ENCODE data around the gene OR14J1.
"Not testable (repeated sequence)": the region's sequence is repeated elsewhere in the genome, so short reads cannot be mapped to it uniquely, and the experiment has no call there.

OR14J1 gene

DNA sequence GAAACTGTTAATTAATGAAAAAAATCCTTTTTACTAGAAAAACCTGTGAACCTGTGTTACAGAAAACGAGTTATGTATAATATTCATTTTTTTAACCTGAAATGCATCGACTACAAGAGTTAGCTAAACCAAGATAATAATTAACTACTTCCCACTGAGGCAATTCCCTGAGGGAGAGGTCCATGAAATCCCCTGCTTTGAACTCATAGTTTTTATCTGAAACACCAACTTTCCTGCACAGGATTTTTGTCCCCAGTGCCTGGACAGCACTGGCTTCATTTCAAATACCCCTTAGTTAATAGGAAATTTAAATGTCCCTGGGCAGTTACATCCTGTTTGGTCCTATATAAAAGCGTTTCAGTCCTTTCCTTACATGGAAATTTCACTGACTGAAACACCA is at the start of gene OR14J1:
Gene OR14J1 (plus strand): TSS at position 386 of the 400 bp plus-strand sequence. CDS start 4,989 bp downstream, outside the sequence.
- DNase-seq: no peak

DNA sequence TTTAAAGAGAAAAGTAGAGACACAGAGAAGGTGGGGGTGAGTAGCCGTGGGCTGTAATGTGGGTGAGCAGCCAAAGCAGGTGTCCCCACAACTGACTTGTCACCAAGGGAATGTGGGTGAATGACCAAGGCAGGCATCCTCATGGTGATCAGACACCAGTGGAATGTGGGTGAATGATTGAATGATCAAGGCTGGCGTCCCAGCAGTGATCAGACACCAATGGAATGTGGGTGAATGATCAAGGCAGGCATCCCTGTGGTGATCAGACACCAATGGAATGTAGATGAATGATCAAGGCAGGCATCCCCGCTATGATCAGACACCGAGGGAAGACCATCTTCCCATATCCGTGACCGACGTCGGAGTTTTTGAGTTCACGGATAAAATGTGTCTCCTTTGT is 49.8 kb upstream of the OR14J1 start:
- no peak for DNase-seq

DNA sequence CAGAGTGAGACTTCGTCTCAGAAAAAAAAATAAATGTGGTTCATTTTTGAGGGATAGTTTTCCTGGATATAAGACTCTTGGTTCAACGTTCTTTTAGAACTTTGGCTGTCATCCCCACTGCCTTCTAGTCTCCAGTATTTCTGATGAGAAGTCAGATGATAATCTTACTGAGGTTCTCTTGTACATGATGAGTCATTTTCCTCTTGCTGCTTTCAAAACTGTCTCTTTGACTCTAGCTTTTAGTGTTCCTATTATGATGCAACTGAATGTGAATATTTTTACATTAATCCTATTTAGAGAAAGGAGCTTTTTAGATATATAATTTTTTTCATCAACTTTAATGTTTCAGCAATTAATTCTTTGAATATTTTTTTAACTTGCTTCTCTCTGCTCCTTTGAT is 46.0 kb upstream of the OR14J1 start:
- no peak for DNase-seq

DNA sequence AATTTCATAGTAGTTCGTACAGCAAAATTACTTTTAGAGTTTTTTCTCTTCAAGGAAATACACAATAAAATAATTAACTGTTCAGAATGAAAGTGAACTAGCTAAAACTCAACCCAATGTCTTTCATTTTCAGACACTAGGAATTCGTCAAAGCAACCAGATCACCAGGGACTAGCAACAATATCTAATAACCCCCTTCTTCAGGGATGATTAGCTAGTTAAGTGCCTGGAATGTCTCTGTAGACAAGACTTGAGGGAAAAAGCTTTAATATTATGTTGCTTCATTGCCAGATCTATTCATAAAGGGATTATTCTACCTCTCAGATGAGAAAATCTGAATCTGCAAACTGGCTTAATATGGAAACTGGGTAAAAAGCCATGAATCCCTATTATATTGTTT is 41.8 kb upstream of the OR14J1 start:
- no peak for DNase-seq

DNA sequence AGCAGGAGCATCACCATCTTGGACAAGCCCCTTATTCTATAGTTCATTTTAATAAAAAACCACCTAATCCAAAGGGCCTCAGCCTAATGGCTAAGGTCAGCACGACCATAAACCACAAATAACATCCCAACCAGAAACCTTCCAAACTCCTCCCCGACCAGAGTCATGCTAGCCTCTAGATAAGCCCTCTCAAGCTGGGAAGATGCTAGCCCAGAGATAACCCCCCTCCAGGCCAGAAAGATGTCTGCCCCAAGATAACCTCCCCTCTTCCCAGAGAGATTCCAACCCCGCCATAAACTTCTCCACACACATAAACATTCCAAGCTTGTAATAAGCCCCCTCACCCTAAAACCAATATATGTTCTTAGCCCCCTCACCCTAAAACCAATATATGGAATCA is 38.5 kb upstream of the OR14J1 start:
- DNase-seq: no peak

- DNase-seq: no peak
Measured at GRCh38 chr6:29294499-29294914, 7.0 kb upstream of the OR14J1 start.

DNA sequence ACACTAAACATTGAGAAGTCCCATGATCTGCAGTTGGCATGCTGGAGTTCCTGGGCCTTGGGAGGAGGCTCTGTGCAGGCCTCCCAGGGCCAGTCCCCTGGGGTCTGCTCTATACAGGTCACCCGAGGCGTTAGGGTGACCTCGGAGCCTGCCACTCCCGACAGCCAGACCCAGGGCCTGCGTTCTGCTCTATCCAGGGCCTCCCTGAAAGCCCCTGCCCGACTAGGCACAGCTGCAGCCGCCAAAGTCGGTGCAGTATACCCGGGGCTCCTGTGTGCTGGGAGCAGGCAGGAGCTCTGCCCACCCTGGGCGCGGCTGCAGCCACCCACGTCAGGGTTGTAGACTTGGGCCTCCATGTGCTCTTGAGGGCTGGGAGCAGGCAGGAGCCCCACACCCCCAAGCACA is 6.3 kb upstream of the OR14J1 start:
- DNase-seq: no peak

- no peak for DNase-seq
Measured at GRCh38 chr6:29295623-29296022, 5.9 kb upstream of the OR14J1 start.

- no peak for DNase-seq
Measured at GRCh38 chr6:29319931-29320330, 18.4 kb downstream of the OR14J1 start.

DNA sequence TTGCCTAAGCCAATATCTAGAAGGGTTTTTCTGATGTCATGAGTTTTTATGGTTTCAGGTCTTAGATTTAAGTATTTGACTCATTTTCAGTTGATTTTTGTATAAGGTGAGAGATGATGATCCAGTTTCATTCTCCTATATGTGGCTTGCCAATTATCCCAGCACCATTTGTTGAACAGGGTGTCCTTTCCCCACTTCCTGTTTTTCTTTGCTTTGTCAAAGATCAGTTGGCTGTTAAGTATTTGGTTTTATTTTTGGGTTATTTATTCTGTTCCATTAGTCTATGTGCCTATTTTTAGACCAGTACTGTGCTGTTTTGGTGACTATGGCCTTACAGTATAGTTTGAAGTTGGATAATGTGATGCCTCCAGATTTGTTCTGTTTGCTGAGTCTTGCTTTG is 21.8 kb downstream of the OR14J1 start:
- DNase-seq: not testable (repeated sequence)

- DNase-seq: no peak
Measured at GRCh38 chr6:29325777-29326176, 24.3 kb downstream of the OR14J1 start.

GRCh38 chr6:29332676-29333075 is 31.2 kb downstream of the OR14J1 start:
- DNase-seq: no peak

DNA sequence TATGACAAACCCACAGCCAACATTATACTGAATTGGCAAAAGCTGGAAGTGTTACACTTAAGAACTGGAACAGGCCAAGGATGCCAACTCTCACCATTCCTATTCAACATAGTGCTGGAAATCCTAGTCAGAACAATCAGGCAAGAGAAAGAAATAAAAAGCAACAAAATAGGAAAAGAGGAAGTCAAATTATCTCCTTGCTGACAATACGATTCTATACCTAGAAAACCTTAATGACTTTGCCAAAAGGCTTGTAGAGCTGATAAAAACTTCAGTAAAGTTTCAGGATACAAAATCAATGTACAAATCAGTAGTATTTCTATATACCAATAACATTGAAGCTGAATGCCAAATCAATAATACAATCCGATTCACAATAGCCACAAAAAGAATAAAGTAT is 34.8 kb downstream of the OR14J1 start:
- DNase-seq: no peak

GRCh38 chr6:29345380-29345779 is 43.9 kb downstream of the OR14J1 start:
- DNase-seq: no peak

GRCh38 chr6:29349348-29349747 is 47.8 kb downstream of the OR14J1 start:
- DNase-seq: not testable (repeated sequence)

GRCh38 chr6:29354980-29355379 is 53.5 kb downstream of the OR14J1 start:
- no peak for DNase-seq

DNA sequence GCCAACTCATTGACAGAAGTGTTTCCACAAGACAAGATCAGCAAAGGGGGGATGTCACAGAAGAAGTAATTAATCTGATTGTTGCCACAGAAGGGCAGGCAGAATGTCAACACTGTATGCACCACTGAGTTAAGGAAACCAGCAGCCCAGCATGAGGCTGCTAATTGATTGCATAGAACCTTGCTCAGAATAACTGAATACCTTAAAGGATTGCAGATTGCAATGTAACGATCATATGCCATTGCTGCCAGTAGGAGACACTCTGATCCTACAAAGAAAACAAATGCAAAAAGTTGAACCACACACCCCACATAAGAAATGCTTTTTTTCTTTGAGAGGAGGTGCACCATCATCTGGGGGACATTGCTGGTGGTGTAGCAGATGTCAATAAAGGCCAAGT is 54.1 kb downstream of the OR14J1 start:
- DNase-seq: no peak

Data from NCI-H774 (cell line).